ENCODE data around the gene KIF24.

Gene KIF24

DNA sequence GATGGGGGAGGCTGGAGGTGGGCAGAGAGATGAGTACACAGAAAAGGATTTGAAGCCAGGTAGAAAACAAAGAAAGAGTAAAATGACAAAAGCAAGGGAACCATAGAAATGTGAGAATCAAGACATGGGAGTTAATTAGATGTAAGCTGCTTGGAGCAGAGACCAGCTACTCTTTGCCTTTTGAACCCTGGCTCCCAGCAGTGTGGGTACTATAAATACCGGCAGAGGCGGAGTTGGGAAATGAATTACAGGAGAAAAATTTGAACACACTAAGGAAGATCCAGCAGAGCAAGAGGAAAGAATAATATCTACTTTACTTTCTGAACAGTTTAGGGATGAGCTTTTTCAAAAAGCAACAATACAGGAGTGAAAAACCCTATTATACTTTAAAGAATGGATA lies 36.5 kb downstream of the KIF24 start:
- no peak for DNase-seq (ENCODE audit: low spot score)
- TF ChIP-seq, protein P1, sequence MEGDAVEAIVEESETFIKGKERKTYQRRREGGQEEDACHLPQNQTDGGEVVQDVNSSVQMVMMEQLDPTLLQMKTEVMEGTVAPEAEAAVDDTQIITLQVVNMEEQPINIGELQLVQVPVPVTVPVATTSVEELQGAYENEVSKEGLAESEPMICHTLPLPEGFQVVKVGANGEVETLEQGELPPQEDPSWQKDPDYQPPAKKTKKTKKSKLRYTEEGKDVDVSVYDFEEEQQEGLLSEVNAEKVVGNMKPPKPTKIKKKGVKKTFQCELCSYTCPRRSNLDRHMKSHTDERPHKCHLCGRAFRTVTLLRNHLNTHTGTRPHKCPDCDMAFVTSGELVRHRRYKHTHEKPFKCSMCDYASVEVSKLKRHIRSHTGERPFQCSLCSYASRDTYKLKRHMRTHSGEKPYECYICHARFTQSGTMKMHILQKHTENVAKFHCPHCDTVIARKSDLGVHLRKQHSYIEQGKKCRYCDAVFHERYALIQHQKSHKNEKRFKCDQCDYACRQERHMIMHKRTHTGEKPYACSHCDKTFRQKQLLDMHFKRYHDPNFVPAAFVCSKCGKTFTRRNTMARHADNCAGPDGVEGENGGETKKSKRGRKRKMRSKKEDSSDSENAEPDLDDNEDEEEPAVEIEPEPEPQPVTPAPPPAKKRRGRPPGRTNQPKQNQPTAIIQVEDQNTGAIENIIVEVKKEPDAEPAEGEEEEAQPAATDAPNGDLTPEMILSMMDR (IDR thresholded peaks at IDR 0.05; ENCODE audit: extremely low read depth, missing control alignments): no peak

DNA sequence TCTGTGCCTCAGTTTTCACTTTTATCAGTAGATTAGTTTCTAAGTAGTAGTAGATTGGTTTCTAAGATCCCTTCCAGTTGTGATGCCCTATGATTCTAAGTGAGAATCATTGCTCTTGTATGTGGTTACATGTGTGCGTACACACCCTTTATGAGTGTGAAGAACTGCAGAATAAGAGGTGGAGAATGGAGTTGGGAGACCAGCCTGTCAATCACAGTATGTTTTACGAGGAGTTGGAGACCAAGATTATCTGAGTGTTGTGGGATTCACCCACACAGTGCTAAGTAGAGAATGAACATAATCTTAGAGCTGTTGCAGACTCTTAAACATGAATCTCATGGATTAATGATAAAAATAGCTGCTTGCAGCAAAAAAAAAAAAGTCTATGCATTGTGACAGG lies 37.6 kb downstream of the KIF24 start:
- no peak for DNase-seq (ENCODE audit: low spot score)
- TF ChIP-seq, protein P1 (IDR thresholded peaks at IDR 0.05; ENCODE audit: extremely low read depth, missing control alignments): no peak

DNA sequence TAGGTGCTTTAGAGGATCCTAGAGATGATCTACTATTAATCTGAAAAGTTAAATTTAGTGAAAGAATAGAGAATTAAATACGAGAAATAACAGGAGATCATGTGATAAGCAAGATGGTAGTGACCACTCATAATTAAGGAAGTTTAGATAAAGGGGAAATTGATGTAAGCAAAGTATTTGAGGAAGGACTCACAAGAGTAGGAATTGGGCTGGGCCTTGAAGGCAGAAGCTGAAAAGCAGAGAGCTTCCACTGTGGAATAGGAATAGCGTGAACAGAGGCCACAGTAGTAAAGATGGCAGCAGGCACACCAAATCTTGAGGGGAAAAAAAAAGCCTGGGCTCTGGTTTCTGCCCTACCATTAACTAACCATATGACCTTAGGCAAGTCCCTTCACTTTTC lies 38.0 kb downstream of the KIF24 start:
- DNase-seq (ENCODE audit: low spot score): no peak
- TF ChIP-seq, protein P1 (IDR thresholded peaks at IDR 0.05; ENCODE audit: extremely low read depth, missing control alignments): no peak

DNA sequence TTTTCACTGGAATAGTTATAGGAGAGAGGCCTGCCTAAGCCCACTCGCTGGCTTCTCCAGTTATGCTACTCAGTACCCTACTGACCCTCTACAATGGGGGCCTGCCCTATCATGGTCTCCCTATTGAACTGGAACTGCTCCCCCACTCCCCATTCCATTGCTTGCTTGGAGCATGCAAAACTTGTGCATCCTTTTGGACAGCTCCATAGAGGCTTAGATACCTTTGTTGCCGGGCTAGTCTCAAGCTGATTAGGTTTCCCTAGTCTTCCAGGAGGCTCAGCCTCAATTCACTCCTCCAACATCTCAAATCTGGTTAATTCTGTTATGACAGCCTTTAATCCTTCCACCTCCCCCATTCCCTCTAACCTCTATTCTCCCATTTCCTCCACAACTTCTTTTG lies 39.9 kb downstream of the KIF24 start:
- no peak for DNase-seq (ENCODE audit: low spot score)
- TF ChIP-seq, protein P1 (IDR thresholded peaks at IDR 0.05; ENCODE audit: extremely low read depth, missing control alignments): no peak

DNA sequence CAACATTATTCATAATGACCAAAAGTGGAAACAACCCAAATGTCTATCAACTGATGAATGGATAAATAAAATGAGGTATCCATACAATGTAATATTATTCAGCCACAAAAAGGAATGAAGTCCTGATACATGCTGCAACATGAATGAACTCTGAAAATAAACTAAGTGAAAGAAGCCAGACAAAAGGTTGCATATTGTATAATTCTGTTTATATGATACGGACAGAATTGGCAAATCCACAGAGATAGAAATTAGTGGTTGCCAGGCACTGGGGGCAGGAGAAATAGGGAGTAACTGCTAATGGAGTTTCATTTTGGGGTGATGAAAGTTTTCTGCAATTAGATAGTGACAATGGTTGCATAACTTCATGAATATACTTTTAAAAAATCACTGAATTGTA lies 47.0 kb downstream of the KIF24 start:
- TF ChIP-seq, protein P1 (IDR thresholded peaks at IDR 0.05; ENCODE audit: extremely low read depth, missing control alignments): no peak
- no peak for DNase-seq (ENCODE audit: low spot score)

DNA sequence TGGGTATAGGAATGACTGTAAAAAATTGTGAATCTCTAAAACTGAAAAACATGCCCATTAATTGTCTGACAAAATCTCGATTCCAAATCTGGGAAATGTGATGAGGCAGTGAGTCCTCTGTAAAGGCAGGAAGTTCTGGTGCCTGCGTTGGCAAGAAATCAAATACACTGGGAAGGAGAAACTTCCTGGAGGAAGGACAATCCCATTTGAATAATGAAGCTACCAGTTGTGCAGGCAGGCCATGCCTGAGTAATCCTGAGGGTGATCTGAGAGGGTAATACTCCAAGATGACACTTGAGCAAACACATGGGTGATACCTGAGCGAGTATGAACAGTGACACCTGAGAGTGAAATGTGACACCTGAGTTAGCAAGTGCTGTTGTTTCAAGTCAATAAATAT lies 49.7 kb downstream of the KIF24 start:
- DNase-seq (ENCODE audit: low spot score): no peak
- TF ChIP-seq, protein P1 (IDR thresholded peaks at IDR 0.05; ENCODE audit: extremely low read depth, missing control alignments): no peak

All from GM20000 (cell line).